Neural cell (in vitro differentiated cells): ENCODE results near the gene PRR36. TPM values are rescaled to one million over a fixed set of nuclear protein-coding genes. Genes with fewer than 3 reads are reported as not detected.

ENCODE experiments used
- H2AFZ ChIP-seq: fragments of 200-600, 300-800 bp; sonication (generic), shearing (Covaris generic); 2 replicates; pipeline ENCODE4 v1.6.0; 2014; ENCODE audit warnings: low read depth, mild to moderate bottlenecking, antibody characterized with exemption, low read length, moderate library complexity
- H3F3A ChIP-seq: fragments of 200-600 bp; shearing (Covaris generic); 2 replicates; pipeline ENCODE4 v1.6.1; 2016; ENCODE audit warnings: mild to moderate bottlenecking, moderate library complexity, mixed read lengths, antibody characterized with exemption, low read length; ENCODE audit not compliant: insufficient read depth, poor library complexity, severe bottlenecking
- H3K27ac ChIP-seq: fragments of 200-600, 300-800 bp; sonication (generic), shearing (Covaris generic); 2 replicates; pipeline ENCODE4 v1.5.1; 2014; ENCODE audit warnings: mild to moderate bottlenecking, low read length, moderate library complexity
- H3K27me3 ChIP-seq: fragments of 300-800, 200-600 bp; sonication (generic), shearing (Covaris generic); 2 replicates; pipeline ENCODE4 v1.6.0; 2014; ENCODE audit warnings: mild to moderate bottlenecking, low read depth, low read length, moderate library complexity; ENCODE audit not compliant: insufficient read depth
- H3K36me3 ChIP-seq: fragments of 300-800, 200-600 bp; sonication (generic), shearing (Covaris generic); 2 replicates; pipeline ENCODE4 v1.5.1; 2014; ENCODE audit warnings: mild to moderate bottlenecking, antibody characterized with exemption, low read length, moderate library complexity; ENCODE audit not compliant: insufficient read depth
- H3K4me2 ChIP-seq: fragments of 300-800, 200-600 bp; sonication (generic), shearing (Covaris generic); 2 replicates; pipeline ENCODE4 v1.6.0; 2014; ENCODE audit warnings: mild to moderate bottlenecking, low read length
- H3K4me3 ChIP-seq: fragments of 300-800, 200-600 bp; sonication (generic), shearing (Covaris generic); 2 replicates; pipeline ENCODE4 v1.5.1; 2014; ENCODE audit warnings: mild to moderate bottlenecking, low read length, moderate library complexity
- H3K79me2 ChIP-seq: fragments of 200-600 bp; shearing (Covaris generic); replicated peaks from 2 replicates; pipeline ENCODE4 v1.6.0; 2014; ENCODE audit warnings: mild to moderate bottlenecking, low read length, moderate library complexity; ENCODE audit not compliant: insufficient read depth
- H3K9ac ChIP-seq: fragments of 300-800, 200-600 bp; sonication (generic), shearing (Covaris generic); 2 replicates; pipeline ENCODE4 v1.6.1; 2016; ENCODE audit warnings: mild to moderate bottlenecking, low read length, mixed read lengths
- H3K9me2 ChIP-seq: fragments of 200-600 bp; shearing (Covaris generic); 2 replicates; pipeline ENCODE4 v1.6.1; 2016; ENCODE audit warnings: mild to moderate bottlenecking, low read length, mixed read lengths; ENCODE audit not compliant: insufficient read depth
- H3K9me3 ChIP-seq: fragments of 200-600, 300-800 bp; sonication (generic), shearing (Covaris generic); 2 replicates; pipeline ENCODE4 v1.6.1; 2016; ENCODE audit warnings: mild to moderate bottlenecking, mixed run types, low read length, moderate library complexity, mixed read lengths
- H4K20me1 ChIP-seq: fragments of 200-600 bp; shearing (Covaris generic); 2 replicates; pipeline ENCODE4 v1.6.1; 2016; ENCODE audit warnings: mild to moderate bottlenecking, mixed run types; ENCODE audit not compliant: insufficient read depth
- CTCF ChIP-seq: fragments of 450-650 bp; IDR thresholded peaks from 2 replicates; pipeline ENCODE4 v1.5.1; 2014; ENCODE audit warnings: antibody characterized with exemption, mild to moderate bottlenecking, moderate library complexity; ENCODE audit not compliant: poor library complexity, severe bottlenecking
- EP300 ChIP-seq: fragments of 450-650 bp; conservative IDR thresholded peaks from 2 replicates; pipeline ENCODE4 v1.6.1; 2014; ENCODE audit warnings: antibody characterized with exemption, mild to moderate bottlenecking, moderate library complexity; ENCODE audit not compliant: poor library complexity, severe bottlenecking
- EZH2 ChIP-seq: fragments of 200-600, 300-800 bp; shearing (Covaris generic), sonication (generic); IDR thresholded peaks from 2 replicates; pipeline ENCODE4 v1.6.1; 2014; ENCODE audit warnings: antibody characterized with exemption, low read length, borderline replicate concordance, mild to moderate bottlenecking; ENCODE audit not compliant: insufficient read depth, poor library complexity, severe bottlenecking
- MXI1 ChIP-seq: fragments of 450-650 bp; conservative IDR thresholded peaks from 2 replicates; pipeline ENCODE4 v1.6.1; 2014; ENCODE audit warnings: antibody characterized with exemption, mild to moderate bottlenecking; ENCODE audit not compliant: poor library complexity, severe bottlenecking
- POLR2AphosphoS5 ChIP-seq: IDR thresholded peaks from 2 replicates; pipeline ENCODE4 v1.6.1; 2012
- RAD21 ChIP-seq: fragments of 450-650 bp; conservative IDR thresholded peaks from 2 replicates; pipeline ENCODE4 v1.6.1; 2014; ENCODE audit warnings: antibody characterized with exemption, mild to moderate bottlenecking, moderate library complexity
- REST ChIP-seq: IDR thresholded peaks from 2 replicates; pipeline ENCODE4 v1.6.1; 2012; ENCODE audit warnings: borderline replicate concordance
- SMC3 ChIP-seq: fragments of 450-650 bp; conservative IDR thresholded peaks from 2 replicates; pipeline ENCODE4 v1.6.1; 2014; ENCODE audit warnings: antibody characterized with exemption, mild to moderate bottlenecking, moderate library complexity; ENCODE audit not compliant: poor library complexity
- TAF1 ChIP-seq: IDR thresholded peaks from 2 replicates; pipeline ENCODE4 v1.6.1; 2012; ENCODE audit warnings: low read depth
- polyA plus RNA-seq: library from polyadenylated mRNA; depleted of rRNA; stranded (reverse); fragments of >200 nt; gene quantifications from 2 replicates; pipeline ENCODE4 v1.2.3, GENCODE V29; 2014

The PRR36 gene
- polyA plus RNA-seq, 1 donor from 2014 or later: 2.5 TPM

- Histone ChIP-seq H3K9ac (no peak overlapping the region), H4K20me1 (no peaks in the 10 kb centered on the region), H3K27me3 (no peaks in the 10 kb centered on the region), H3K4me3 (peak overlapping the region; percentile 95), H3K9me3 (no peaks in the 10 kb centered on the region), H3K36me3 (no peaks in the 10 kb centered on the region), H3K9me2 (no peaks in the 10 kb centered on the region), H3K79me2 (peaks cover 22% of the 10 kb centered on the region), H2AFZ (no peak overlapping the region), H3F3A (no peaks in the 10 kb centered on the region), H3K4me2 (no peak overlapping the region), H3K27ac (no peak overlapping the region)
- TF ChIP-seq SMC3: no peak
- TF ChIP-seq EZH2: no peak
- no peak for TF ChIP-seq TAF1
- no peak for TF ChIP-seq EP300
- TF ChIP-seq RAD21: no peak
Observed at GRCh38 chr19:7905859-7906258, 31.7 kb upstream of the PRR36 start.

GRCh38 chr19:7905268-7905667, 31.1 kb upstream of the PRR36 start:
- H3K9me3 ChIP-seq: no peaks in the 10 kb centered on the region
- H3K4me3 ChIP-seq: peak overlapping the region; percentile 95
- peak overlapping the region; percentile 88 for H3K9ac ChIP-seq
- H3F3A ChIP-seq: no peaks in the 10 kb centered on the region
- H2AFZ ChIP-seq: no peak overlapping the region
- H3K27me3 ChIP-seq: no peaks in the 10 kb centered on the region
- TF ChIP-seq EP300 (no peak), EZH2 (no peak), SMC3 (no peak), MXI1 (no peak), CTCF (no peak), RAD21 (no peak), TAF1 (no peak), REST (no peak), POLR2AphosphoS5 (no peak)
- H3K4me2 ChIP-seq: no peak overlapping the region
- no peaks in the 10 kb centered on the region for H3K36me3 ChIP-seq
- H3K27ac ChIP-seq: no peak overlapping the region
- no peaks in the 10 kb centered on the region for H3K9me2 ChIP-seq
- H4K20me1 ChIP-seq: no peaks in the 10 kb centered on the region
- H3K79me2 ChIP-seq: peaks cover 22% of the 10 kb centered on the region
